ENCODE results near the gene COL17A1. TPM values are rescaled to one million over a fixed set of nuclear protein-coding genes. Genes with fewer than 3 reads are reported as not detected.
A peak's percentile ranks its signal among the peaks of the same experiment; 100 is the strongest.

COL17A1 gene
- total and polyA plus RNA-seq, 9 donors: 0.08 to 43.8 (median 0.26) TPM

DNA sequence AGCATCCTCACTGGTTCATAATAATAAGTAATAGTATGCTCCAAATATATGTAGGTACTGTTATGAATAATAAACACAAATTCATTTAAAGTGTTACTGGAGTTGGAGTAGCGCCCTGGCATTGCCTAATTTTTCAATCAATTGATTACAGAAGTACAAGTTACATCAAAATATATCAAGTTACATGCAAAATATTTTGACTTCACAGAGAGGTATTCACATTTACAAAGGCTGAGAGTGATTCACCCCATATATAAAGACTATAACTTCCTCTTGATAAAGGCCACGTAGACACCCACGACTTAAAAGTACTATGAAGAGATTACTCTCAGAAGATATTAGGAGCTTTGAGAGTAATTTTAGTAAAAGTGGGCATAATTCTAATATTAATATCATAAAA, 13.6 kb upstream of the COL17A1 start:
- H3K4me3 ChIP-seq (ENCODE audit: low read length): no peak overlapping the region
- no peak overlapping the region for H3K27ac ChIP-seq (ENCODE audit: low read length)
- H3K4me1 ChIP-seq (ENCODE audit: control insufficient read depth, insufficient read depth, low read length): no peaks in the 10 kb centered on the region
- no peaks in the 10 kb centered on the region for H3K27me3 ChIP-seq (ENCODE audit: control insufficient read depth, insufficient read depth, low read length)
- no peaks in the 10 kb centered on the region for H3K36me3 ChIP-seq (ENCODE audit: control insufficient read depth, insufficient read depth, low read length)
- WGBS (ENCODE audit: insufficient coverage): no CpG with 5 or more reads among the region's 3 CpGs
- DNase-seq: no peak
- H3K9me3 ChIP-seq (replicated peaks; ENCODE audit: control insufficient read depth, low read depth, low read length): peaks cover 5% of the 10 kb centered on the region

- H3K9me3 ChIP-seq (replicated peaks; ENCODE audit: control insufficient read depth, low read depth, low read length): peaks cover 5% of the 10 kb centered on the region
- no peak for DNase-seq
- H3K4me3 ChIP-seq (ENCODE audit: low read length): no peak overlapping the region
- no CpG with 5 or more reads among the region's 4 CpGs for WGBS (ENCODE audit: insufficient coverage)
- H3K27ac ChIP-seq (ENCODE audit: low read length): no peak overlapping the region
- no peaks in the 10 kb centered on the region for H3K36me3 ChIP-seq (ENCODE audit: control insufficient read depth, insufficient read depth, low read length)
- no peaks in the 10 kb centered on the region for H3K27me3 ChIP-seq (ENCODE audit: control insufficient read depth, insufficient read depth, low read length)
- no peaks in the 10 kb centered on the region for H3K4me1 ChIP-seq (ENCODE audit: control insufficient read depth, insufficient read depth, low read length)
Observed at GRCh38 chr10:104098358-104098925, 12.8 kb upstream of the COL17A1 start.

DNA sequence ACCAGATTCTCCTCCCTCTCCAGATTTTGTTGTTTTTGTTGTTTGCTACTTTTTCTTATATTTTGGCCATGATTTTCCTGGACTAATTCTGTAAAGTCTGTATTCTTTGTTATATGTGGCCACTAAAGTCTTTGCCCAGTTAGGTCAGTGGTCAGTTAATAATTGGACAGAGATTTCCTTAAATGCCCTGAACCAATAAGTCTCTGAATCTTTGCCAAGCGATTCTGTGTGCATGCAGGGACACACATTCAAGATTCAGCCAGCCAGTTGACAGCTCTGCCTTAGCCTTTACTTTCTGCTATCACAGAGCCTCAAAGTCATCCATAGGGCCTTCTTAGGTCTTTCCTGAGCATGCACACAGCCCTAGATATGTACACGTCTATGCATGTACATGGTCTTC, 11.0 kb upstream of the COL17A1 start:
- H3K9me3 ChIP-seq (replicated peaks; ENCODE audit: control insufficient read depth, low read depth, low read length): peaks cover 5% of the 10 kb centered on the region
- DNase-seq: no peak
- no peaks in the 10 kb centered on the region for H3K4me1 ChIP-seq (ENCODE audit: control insufficient read depth, insufficient read depth, low read length)
- no peaks in the 10 kb centered on the region for H3K27me3 ChIP-seq (ENCODE audit: control insufficient read depth, insufficient read depth, low read length)
- no peak overlapping the region for H3K4me3 ChIP-seq (ENCODE audit: low read length)
- H3K36me3 ChIP-seq (ENCODE audit: control insufficient read depth, insufficient read depth, low read length): no peaks in the 10 kb centered on the region
- WGBS (ENCODE audit: insufficient coverage): 91% methylated on average over 1 of the region's 2 CpGs
- H3K27ac ChIP-seq (ENCODE audit: low read length): no peak overlapping the region

- H3K4me3 ChIP-seq (ENCODE audit: low read length): no peak overlapping the region
- H3K4me1 ChIP-seq (ENCODE audit: control insufficient read depth, insufficient read depth, low read length): no peaks in the 10 kb centered on the region
- peaks cover 5% of the 10 kb centered on the region for H3K9me3 ChIP-seq (replicated peaks; ENCODE audit: control insufficient read depth, low read depth, low read length)
- DNase-seq: no peak
- no peaks in the 10 kb centered on the region for H3K36me3 ChIP-seq (ENCODE audit: control insufficient read depth, insufficient read depth, low read length)
- no peaks in the 10 kb centered on the region for H3K27me3 ChIP-seq (ENCODE audit: control insufficient read depth, insufficient read depth, low read length)
- H3K27ac ChIP-seq (ENCODE audit: low read length): no peak overlapping the region
Observed at GRCh38 chr10:104092749-104093148, 7.1 kb upstream of the COL17A1 start.

GRCh38 chr10:104090611-104091010, 4.9 kb upstream of the COL17A1 start:
- Histone ChIP-seq H3K9me3 (replicated peaks; ENCODE audit: control insufficient read depth, low read depth, low read length) (no peaks in the 10 kb centered on the region), H3K36me3 (ENCODE audit: control insufficient read depth, insufficient read depth, low read length) (no peaks in the 10 kb centered on the region), H3K27ac (ENCODE audit: low read length) (no peak overlapping the region), H3K27me3 (ENCODE audit: control insufficient read depth, insufficient read depth, low read length) (no peaks in the 10 kb centered on the region), H3K4me1 (ENCODE audit: control insufficient read depth, insufficient read depth, low read length) (no peaks in the 10 kb centered on the region), H3K4me3 (ENCODE audit: low read length) (no peak overlapping the region)
- DNase-seq: no peak
- WGBS (ENCODE audit: insufficient coverage): no CpG with 5 or more reads among the region's 2 CpGs

- Histone ChIP-seq H3K27ac (ENCODE audit: low read length) (no peak overlapping the region), H3K27me3 (ENCODE audit: control insufficient read depth, insufficient read depth, low read length) (no peaks in the 10 kb centered on the region), H3K36me3 (ENCODE audit: control insufficient read depth, insufficient read depth, low read length) (no peaks in the 10 kb centered on the region), H3K4me1 (ENCODE audit: control insufficient read depth, insufficient read depth, low read length) (no peaks in the 10 kb centered on the region), H3K9me3 (replicated peaks; ENCODE audit: control insufficient read depth, low read depth, low read length) (no peaks in the 10 kb centered on the region), H3K4me3 (ENCODE audit: low read length) (no peak overlapping the region)
- DNase-seq: no peak
- 75% methylated on average over 2 of the region's 3 CpGs for WGBS (ENCODE audit: insufficient coverage)
Observed at GRCh38 chr10:104089621-104090020, 3.9 kb upstream of the COL17A1 start.

DNA sequence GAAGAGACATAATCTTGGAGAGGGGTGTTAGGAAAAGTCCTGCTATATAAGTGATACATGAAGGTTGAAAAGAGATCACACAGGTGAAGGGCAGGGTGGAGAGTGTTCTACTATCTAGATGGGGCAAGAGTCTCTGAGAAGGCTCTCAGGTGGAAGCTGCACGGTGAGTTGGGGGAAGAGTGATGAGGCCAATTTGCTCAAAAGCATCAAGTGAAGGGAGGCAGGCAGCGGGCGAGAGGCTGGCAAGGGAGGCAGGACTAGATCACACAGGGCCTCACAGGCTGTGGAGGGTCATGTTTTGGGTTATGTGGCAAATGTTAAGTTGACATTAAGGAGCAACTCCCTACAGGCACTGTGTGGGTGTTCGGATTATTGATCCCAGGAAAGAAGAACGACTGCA, 2.6 kb upstream of the COL17A1 start:
- 86% methylated on average over 3 of the region's 5 CpGs for WGBS (ENCODE audit: insufficient coverage)
- Histone ChIP-seq H3K4me1 (ENCODE audit: control insufficient read depth, insufficient read depth, low read length) (no peaks in the 10 kb centered on the region), H3K27ac (ENCODE audit: low read length) (no peak overlapping the region), H3K4me3 (ENCODE audit: low read length) (no peak overlapping the region), H3K9me3 (replicated peaks; ENCODE audit: control insufficient read depth, low read depth, low read length) (no peaks in the 10 kb centered on the region), H3K36me3 (ENCODE audit: control insufficient read depth, insufficient read depth, low read length) (no peaks in the 10 kb centered on the region), H3K27me3 (ENCODE audit: control insufficient read depth, insufficient read depth, low read length) (no peaks in the 10 kb centered on the region)
- DNase-seq: no peak

GRCh38 chr10:104084482-104085142, 1.1 kb downstream of the COL17A1 start:
- DNase-seq: no peak
- 83% methylated on average over 1 of the region's 5 CpGs for WGBS (ENCODE audit: insufficient coverage)
- peaks cover 2% of the 10 kb centered on the region for H3K27me3 ChIP-seq (ENCODE audit: control insufficient read depth, insufficient read depth, low read length)

GRCh38 chr10:104081998-104082397, 3.7 kb downstream of the COL17A1 start:
- peak; percentile 6 for DNase-seq
- no peaks in the 10 kb centered on the region for H3K9me3 ChIP-seq (replicated peaks; ENCODE audit: control insufficient read depth, low read depth, low read length)
- WGBS (ENCODE audit: insufficient coverage): 32% methylated on average over 4 of the region's 5 CpGs
- no peaks in the 10 kb centered on the region for H3K36me3 ChIP-seq (ENCODE audit: control insufficient read depth, insufficient read depth, low read length)
- no peak overlapping the region for H3K27ac ChIP-seq (ENCODE audit: low read length)
- H3K4me3 ChIP-seq (ENCODE audit: low read length): no peak overlapping the region
- peaks cover 4% of the 10 kb centered on the region for H3K4me1 ChIP-seq (ENCODE audit: control insufficient read depth, insufficient read depth, low read length)
- H3K27me3 ChIP-seq (ENCODE audit: control insufficient read depth, insufficient read depth, low read length): peaks cover 4% of the 10 kb centered on the region

More at GRCh38 chr10:104084482-104085142, 1.1 kb downstream of the COL17A1 start:
- Histone ChIP-seq H3K9me3 (replicated peaks; ENCODE audit: control insufficient read depth, low read depth, low read length) (no peaks in the 10 kb centered on the region), H3K27ac (ENCODE audit: low read length) (no peak overlapping the region), H3K4me1 (ENCODE audit: control insufficient read depth, insufficient read depth, low read length) (no peaks in the 10 kb centered on the region), H3K4me3 (ENCODE audit: low read length) (no peak overlapping the region), H3K36me3 (ENCODE audit: control insufficient read depth, insufficient read depth, low read length) (no peaks in the 10 kb centered on the region)

DNA sequence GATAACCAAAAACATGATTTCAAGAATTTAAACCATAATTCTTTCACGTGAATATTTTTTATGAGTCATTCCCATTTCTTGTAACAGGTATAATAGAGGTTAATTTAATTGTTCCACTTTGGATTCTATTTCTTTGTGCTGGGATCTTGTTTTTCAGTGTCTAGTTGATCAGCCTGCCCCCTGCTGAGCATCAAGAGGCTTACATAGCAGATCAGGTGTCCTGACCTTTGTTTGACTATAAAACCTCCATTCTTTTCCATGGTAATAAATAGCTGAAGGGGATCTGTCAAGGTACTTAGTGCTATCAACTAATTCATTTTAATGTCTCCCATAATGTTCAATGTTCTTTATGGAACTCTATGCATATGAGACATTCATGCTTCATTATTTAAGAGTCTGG, 4.9 kb downstream of the COL17A1 start:
- peaks cover 4% of the 10 kb centered on the region for H3K27me3 ChIP-seq (ENCODE audit: control insufficient read depth, insufficient read depth, low read length)
- WGBS (ENCODE audit: insufficient coverage): no CpG with 5 or more reads among the region's 1 CpG
- peak; percentile 5 for DNase-seq
- H3K27ac ChIP-seq (ENCODE audit: low read length): no peak overlapping the region
- no peaks in the 10 kb centered on the region for H3K36me3 ChIP-seq (ENCODE audit: control insufficient read depth, insufficient read depth, low read length)
- H3K4me3 ChIP-seq (ENCODE audit: low read length): no peak overlapping the region
- H3K9me3 ChIP-seq (replicated peaks; ENCODE audit: control insufficient read depth, low read depth, low read length): no peaks in the 10 kb centered on the region
- H3K4me1 ChIP-seq (ENCODE audit: control insufficient read depth, insufficient read depth, low read length): peaks cover 5% of the 10 kb centered on the region

All from muscle of leg (tissue), 11 donors.